ENCODE results near the gene PCDHA3.

- TF ChIP-seq CTCF (conservative IDR thresholded peaks at IDR 0.05) (no peak), ZFX (IDR thresholded peaks at IDR 0.05) (no peak)
Measured at GRCh38 chr5:140791089-140791488, 9.8 kb upstream of the PCDHA3 start.

All from C4-2B (cell line).